Stimulated activated CD8-positive, alpha-beta memory T cell treated with anti-CD3 and anti-CD28 coated beads, Interleukin-4, amount 100 ng/mL, for 48 hours (primary cell): ENCODE measurements around the gene OGFOD3.

ENCODE experiments used
- DNase-seq: peaks from one replicate; pipeline ENCODE4 v3.0.0-alpha.2; 2020

The OGFOD3 gene

GRCh38 chr17:82446124-82446523 is 27.7 kb upstream of the OGFOD3 start:
- DNase-seq = no peak

- no peak for DNase-seq
These were observed 27.2 kb upstream of the OGFOD3 start for GRCh38 chr17:82445542-82445941.

- no peak for DNase-seq
These were observed 26.6 kb upstream of the OGFOD3 start for GRCh38 chr17:82444941-82445521.

GRCh38 chr17:82444284-82444893 is 26.0 kb upstream of the OGFOD3 start:
- DNase-seq = no peak

- DNase-seq = no peak
These were observed 25.3 kb upstream of the OGFOD3 start for GRCh38 chr17:82443465-82444283.

- no peak for DNase-seq
These were observed 24.5 kb upstream of the OGFOD3 start for GRCh38 chr17:82442643-82443464.

- no peak for DNase-seq
These were observed 23.5 kb upstream of the OGFOD3 start for GRCh38 chr17:82441691-82442487.

- no peak for DNase-seq
These were observed 22.7 kb upstream of the OGFOD3 start for GRCh38 chr17:82440991-82441627.

GRCh38 chr17:82440469-82440981 is 22.1 kb upstream of the OGFOD3 start:
- DNase-seq = no peak

GRCh38 chr17:82439829-82440365 is 21.5 kb upstream of the OGFOD3 start:
- DNase-seq = no peak

GRCh38 chr17:82439194-82439828 is 20.9 kb upstream of the OGFOD3 start:
- DNase-seq = no peak

GRCh38 chr17:82438401-82439193 is 20.2 kb upstream of the OGFOD3 start:
- DNase-seq = no peak

- no peak for DNase-seq
These were observed 18.9 kb upstream of the OGFOD3 start for GRCh38 chr17:82437325-82437668.

- no peak for DNase-seq
These were observed 18.4 kb upstream of the OGFOD3 start for GRCh38 chr17:82436601-82437324.

GRCh38 chr17:82435601-82436583 is 17.5 kb upstream of the OGFOD3 start:
- DNase-seq = no peak

- no peak for DNase-seq
These were observed 16.7 kb upstream of the OGFOD3 start for GRCh38 chr17:82435103-82435502.

- DNase-seq = no peak
These were observed 15.8 kb upstream of the OGFOD3 start for GRCh38 chr17:82434216-82434565.

GRCh38 chr17:82433560-82434215 is 15.3 kb upstream of the OGFOD3 start:
- DNase-seq = no peak
